ENCODE results near the gene PAXX. TPM values are rescaled to one million over a fixed set of nuclear protein-coding genes. Genes with fewer than 3 reads are reported as not detected.

PAXX gene
- polyA plus RNA-seq, 1 donor (not counting 4 experiments of a cell fraction or from before 2014, with no cell fraction given) = 11.2 TPM

GRCh38 chr9:137034039-137034708 is 42.0 kb downstream of the PAXX start:
- no peak overlapping the region for H3K4me3 ChIP-seq (ENCODE audit: control insufficient read depth in 2 of 3, extremely low read depth in 1 of 3, insufficient read depth in 2 of 3, low read depth in 1 of 3, low read length in 3 of 3)
- no peaks in the 10 kb centered on the region for H3K9me3 ChIP-seq (ENCODE audit: control insufficient read depth, low read depth, low read length)
- TF ChIP-seq EZH2 (IDR thresholded peaks at IDR 0.05; ENCODE audit: low read length) (no peak), CTCF (optimal IDR thresholded peaks at IDR 0.05 in 1 of 3, IDR thresholded peaks at IDR 0.05 in 1 of 3, conservative IDR thresholded peaks at IDR 0.05 in 1 of 3; ENCODE audit: extremely low read depth in 1 of 3, insufficient read depth in 2 of 3, low read length in 3 of 3) (no peak)
- DNase-seq (ENCODE audit: low read depth, low spot score) (no peak), FAIRE-seq (no peak)
- H3K4me2 ChIP-seq (ENCODE audit: control insufficient read depth, extremely low read depth, insufficient read depth, low read depth, low read length) = peak overlapping the region; percentile 16
- H3K79me2 ChIP-seq (ENCODE audit: control insufficient read depth, insufficient read depth, low read length) = no peaks in the 10 kb centered on the region
- peaks cover 3% of the 10 kb centered on the region for H3K4me1 ChIP-seq (ENCODE audit: control insufficient read depth, extremely low read depth, insufficient read depth, low read length)
- H3K9me1 ChIP-seq (ENCODE audit: control insufficient read depth, extremely low read depth, insufficient read depth, low read length) = no peaks in the 10 kb centered on the region
- no peak overlapping the region for H3K9ac ChIP-seq (ENCODE audit: control insufficient read depth, extremely low read depth, insufficient read depth, low read length)
- no peaks in the 10 kb centered on the region for H3K27me3 ChIP-seq (ENCODE audit: control insufficient read depth, extremely low read depth, insufficient read depth, low read length)
- H2AFZ ChIP-seq (ENCODE audit: control insufficient read depth, low read length) = no peak overlapping the region
- dilution Hi-C loops (cut with MboI; ENCODE audit: extremely low pct_ligation_motif_present, low sequenced_read_pairs) = no loop called here
- H3K27ac ChIP-seq (ENCODE audit: control insufficient read depth, insufficient read depth, low read length) = no peak overlapping the region
- no peaks in the 10 kb centered on the region for H4K20me1 ChIP-seq (ENCODE audit: control insufficient read depth, extremely low read depth, insufficient read depth, low read length)
- peaks cover 0 to 2% of the 10 kb centered on the region in 2 experiments for H3K36me3 ChIP-seq (ENCODE audit: control insufficient read depth in 2 of 2, extremely low read depth in 1 of 2, insufficient read depth in 2 of 2, low read length in 2 of 2)

- Histone ChIP-seq H3K27me3 (ENCODE audit: control insufficient read depth, extremely low read depth, insufficient read depth, low read length) (no peaks in the 10 kb centered on the region), H4K20me1 (ENCODE audit: control insufficient read depth, extremely low read depth, insufficient read depth, low read length) (no peaks in the 10 kb centered on the region), H2AFZ (ENCODE audit: control insufficient read depth, low read length) (no peak overlapping the region), H3K9me3 (ENCODE audit: control insufficient read depth, low read depth, low read length) (no peaks in the 10 kb centered on the region), H3K9ac (ENCODE audit: control insufficient read depth, extremely low read depth, insufficient read depth, low read length) (no peak overlapping the region), H3K4me3 (ENCODE audit: control insufficient read depth in 2 of 3, extremely low read depth in 1 of 3, insufficient read depth in 2 of 3, low read depth in 1 of 3, low read length in 3 of 3) (no peak overlapping the region), H3K79me2 (ENCODE audit: control insufficient read depth, insufficient read depth, low read length) (no peaks in the 10 kb centered on the region), H3K36me3 (ENCODE audit: control insufficient read depth in 2 of 2, extremely low read depth in 1 of 2, insufficient read depth in 2 of 2, low read length in 2 of 2) (peaks cover 0 to 2% of the 10 kb centered on the region in 2 experiments), H3K4me2 (ENCODE audit: control insufficient read depth, extremely low read depth, insufficient read depth, low read depth, low read length) (peak overlapping the region; percentile 19), H3K9me1 (ENCODE audit: control insufficient read depth, extremely low read depth, insufficient read depth, low read length) (no peaks in the 10 kb centered on the region), H3K27ac (ENCODE audit: control insufficient read depth, insufficient read depth, low read length) (no peak overlapping the region), H3K4me1 (ENCODE audit: control insufficient read depth, extremely low read depth, insufficient read depth, low read length) (peaks cover 3% of the 10 kb centered on the region)
- TF ChIP-seq CTCF (optimal IDR thresholded peaks at IDR 0.05 in 1 of 3, IDR thresholded peaks at IDR 0.05 in 1 of 3, conservative IDR thresholded peaks at IDR 0.05 in 1 of 3; ENCODE audit: extremely low read depth in 1 of 3, insufficient read depth in 2 of 3, low read length in 3 of 3) = peak; percentile 92 to 97 (median 96)
- peak; percentile 31 for TF ChIP-seq EZH2 (IDR thresholded peaks at IDR 0.05; ENCODE audit: low read length)
- peak; percentile 65 for FAIRE-seq
- dilution Hi-C loops (cut with MboI; ENCODE audit: extremely low pct_ligation_motif_present, low sequenced_read_pairs) = no loop called here
- no peak for DNase-seq (ENCODE audit: low read depth, low spot score)
Observed at GRCh38 chr9:137034709-137035506, 42.7 kb downstream of the PAXX start.
